NCI-H1417 treated with DMSO at 0.1 percent for 48 hours (cell line): ENCODE results near the gene TTYH2.

Experiments used
- DNase-seq: peaks from one replicate; lab custom pipeline; 2025; lab: John Stamatoyannopoulos, UW

The TTYH2 gene

DNA sequence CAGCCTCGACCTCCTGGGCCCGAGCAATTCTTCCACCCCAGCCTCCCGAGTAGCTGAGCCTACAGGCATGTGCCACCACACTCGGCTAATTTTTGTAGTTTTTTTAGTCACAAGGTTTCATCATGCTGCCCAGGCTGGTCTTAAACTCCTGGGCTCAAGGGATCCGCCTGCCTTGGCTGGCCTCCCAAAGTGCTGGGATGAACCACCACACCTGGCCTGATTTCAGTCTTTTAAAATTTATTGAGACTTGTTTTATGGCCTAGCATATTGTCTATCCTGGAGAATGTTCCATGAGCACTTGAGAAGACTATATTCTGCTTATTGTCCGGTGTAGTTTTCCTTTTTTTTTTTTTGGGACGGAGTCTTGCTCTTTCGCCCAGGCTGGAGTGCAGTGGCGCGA lies 79.1 kb downstream of the TTYH2 start:
- no peak for DNase-seq

- DNase-seq, result no peak
Observed at GRCh38 chr17:74295625-74296547, 82.5 kb downstream of the TTYH2 start.

DNA sequence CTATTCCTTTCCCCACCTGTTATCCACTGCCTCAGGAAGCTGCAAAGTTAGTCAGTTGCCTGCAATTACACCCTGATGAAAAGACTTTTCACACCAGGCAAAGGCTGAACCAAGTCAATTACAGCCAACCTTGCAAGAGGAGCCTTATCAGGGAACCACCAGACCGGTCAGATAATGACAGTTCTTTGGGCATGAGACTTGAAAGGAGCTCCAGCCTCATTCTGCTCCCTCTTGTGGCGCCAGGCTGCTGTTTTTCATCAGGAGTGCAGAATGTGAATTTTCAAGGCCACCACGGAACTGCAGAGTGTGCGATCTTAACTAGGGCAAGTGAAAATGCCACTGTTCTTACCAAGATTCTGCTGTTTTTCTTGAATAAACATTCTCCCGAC lies 83.2 kb downstream of the TTYH2 start:
- DNase-seq, result no peak

- DNase-seq, result no peak
Observed at GRCh38 chr17:74297941-74298340, 84.6 kb downstream of the TTYH2 start.

DNA sequence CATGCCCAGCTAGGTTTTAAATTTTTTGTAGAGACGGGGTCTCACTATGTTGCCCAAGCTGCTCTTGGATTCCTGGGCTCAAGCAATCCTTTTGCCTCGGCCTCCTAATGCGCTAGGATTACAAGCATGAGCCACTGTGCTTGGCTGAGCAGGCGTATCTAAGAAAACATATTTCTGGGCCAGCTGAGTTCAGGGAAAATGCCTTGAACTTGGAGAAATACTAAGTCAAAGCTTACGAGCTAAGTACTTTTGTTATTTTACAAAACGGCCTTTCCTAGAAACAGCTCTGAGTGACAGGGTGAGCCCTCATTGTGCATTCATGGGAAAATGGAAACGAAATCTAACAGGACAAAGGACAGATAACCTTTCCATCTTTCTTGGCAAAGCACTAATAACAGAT lies 85.4 kb downstream of the TTYH2 start:
- no peak for DNase-seq

DNA sequence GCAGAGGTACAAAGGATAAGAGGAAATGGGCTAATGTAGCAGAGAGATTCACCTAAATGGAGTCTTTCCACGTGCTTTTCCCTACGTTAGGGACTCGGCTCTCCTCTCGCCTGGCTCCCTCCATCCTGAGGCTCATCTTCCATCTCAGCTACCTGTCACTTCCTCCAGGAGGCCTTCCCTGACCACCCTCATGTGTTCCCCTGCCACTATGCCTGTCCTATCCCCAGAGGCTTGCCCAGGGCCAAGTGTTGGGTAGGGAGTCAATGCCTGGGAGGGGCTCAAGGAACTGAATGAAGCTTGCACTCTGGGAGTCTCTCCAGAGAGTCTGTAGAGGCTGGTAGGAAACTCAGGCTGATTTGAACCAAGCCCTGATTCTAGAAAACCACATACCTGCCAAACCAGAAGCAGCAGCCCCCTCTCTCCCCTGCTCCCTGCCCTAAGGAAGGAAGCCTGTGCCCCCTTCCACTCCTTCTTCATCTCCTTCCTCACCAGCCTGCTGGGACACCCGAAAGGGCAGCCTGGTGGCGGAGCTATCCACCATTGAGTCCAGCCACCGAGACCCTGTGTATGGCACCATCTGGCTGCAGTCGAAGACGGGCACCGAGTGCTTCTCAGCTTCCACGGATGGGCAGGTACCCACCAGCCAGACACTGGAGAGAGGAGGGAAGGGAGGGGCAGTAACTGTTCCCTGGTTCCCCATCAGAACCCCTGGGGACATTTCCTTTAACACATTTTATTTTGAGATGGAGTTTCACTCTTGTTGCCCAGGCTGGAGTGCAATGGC lies 86.0 kb downstream of the TTYH2 start:
- DNase-seq, result no peak

DNA sequence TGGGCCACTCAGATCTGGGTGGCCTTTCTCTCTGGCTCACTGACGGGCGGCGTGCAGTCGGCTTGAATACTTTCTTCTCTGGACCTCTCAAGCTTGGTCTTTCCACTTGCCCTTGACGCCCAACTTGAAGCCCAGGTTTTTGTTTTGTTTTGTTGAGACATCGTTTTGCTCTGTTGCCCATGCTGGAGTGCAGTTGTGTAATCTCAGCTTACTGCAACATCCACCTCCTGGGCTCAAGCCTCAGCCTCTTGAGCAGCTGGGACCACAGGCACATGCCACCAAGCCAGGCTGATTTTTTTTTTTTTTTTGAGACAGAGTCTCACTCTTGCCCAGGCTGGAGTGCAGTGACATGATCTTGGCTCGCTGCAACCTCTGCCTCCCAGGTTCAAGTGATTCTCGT lies 89.9 kb downstream of the TTYH2 start:
- DNase-seq, result no peak

- DNase-seq, result no peak
Observed at GRCh38 chr17:74304184-74304583, 90.8 kb downstream of the TTYH2 start.

DNA sequence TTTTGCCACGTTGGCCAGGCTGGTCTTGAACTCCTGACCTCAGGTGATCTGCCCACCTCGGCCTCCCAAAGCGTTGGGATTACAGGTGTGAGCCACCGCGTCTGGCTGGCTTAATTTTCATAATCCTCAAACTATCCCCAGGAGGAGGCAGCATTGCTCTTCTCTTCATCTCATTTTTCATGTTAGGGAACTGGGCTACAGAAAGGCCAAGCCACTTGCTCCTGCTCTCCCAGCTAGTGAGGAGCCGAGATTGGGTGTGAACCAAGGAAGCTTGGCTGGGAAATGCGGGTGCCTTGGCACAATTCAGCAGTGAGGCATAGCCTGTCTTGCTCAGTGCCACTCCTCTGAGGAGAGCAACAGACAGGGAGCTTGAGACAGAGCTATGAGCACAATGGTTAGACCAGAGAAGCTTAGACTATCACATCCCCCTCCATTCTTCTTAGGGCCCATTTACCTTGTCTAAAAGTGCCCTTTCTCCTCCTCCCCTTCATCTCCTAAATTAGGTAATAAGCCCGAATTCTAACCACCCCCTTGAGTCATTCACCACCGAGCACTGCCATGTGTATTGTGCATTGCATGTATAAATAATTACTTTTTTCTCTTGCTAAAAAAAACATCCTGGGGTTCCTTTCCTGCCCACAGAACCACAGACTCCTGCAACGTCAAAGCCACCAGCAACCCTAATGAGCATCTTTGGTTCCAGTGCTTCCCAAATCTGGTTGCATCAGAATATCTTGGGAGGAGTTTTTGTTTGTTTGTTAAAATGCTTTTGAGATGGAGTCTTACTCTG lies 92.7 kb downstream of the TTYH2 start:
- no peak for DNase-seq

GRCh38 chr17:74307984-74308773 lies 94.8 kb downstream of the TTYH2 start:
- no peak for DNase-seq

DNA sequence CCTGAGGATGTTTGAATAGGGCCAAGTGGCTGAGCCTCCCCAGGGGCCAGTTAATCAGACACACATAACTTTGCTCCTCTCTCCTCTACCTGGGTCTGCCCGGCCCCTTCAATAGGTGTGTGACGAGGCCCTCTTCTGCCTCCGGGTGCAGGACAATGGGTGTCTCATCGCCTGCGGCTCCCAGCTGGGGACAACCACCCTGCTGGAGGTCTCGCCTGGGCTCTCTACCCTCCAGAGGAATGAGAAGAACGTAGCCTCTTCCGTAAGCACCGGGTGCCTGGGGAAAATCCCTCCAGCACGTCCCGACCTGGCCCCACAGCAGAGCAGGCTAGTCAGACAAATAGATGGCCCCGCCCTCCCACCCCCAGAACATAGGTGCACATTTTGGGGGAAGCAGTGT lies 96.5 kb downstream of the TTYH2 start:
- DNase-seq, result no peak
